Measurements from ENCODE around the gene IL1RAPL1. TPM values are rescaled to one million over a fixed set of nuclear protein-coding genes. Genes with fewer than 3 reads are reported as not detected.

The IL1RAPL1 gene
- total RNA-seq, 4 donors from 2014 or later: 0.13 TPM; not detected in 3

GRCh38 chrX:29627833-29628232 is 1040.6 kb downstream of the IL1RAPL1 start:
- TF ChIP-seq EP300 (IDR thresholded peaks at IDR 0.05): no peak
- TF ChIP-seq POLR2AphosphoS5 (IDR thresholded peaks at IDR 0.05): no peak
- TF ChIP-seq POLR2A (IDR thresholded peaks at IDR 0.05): no peak
- TF ChIP-seq CTCF (IDR thresholded peaks at IDR 0.05): no peak

DNA sequence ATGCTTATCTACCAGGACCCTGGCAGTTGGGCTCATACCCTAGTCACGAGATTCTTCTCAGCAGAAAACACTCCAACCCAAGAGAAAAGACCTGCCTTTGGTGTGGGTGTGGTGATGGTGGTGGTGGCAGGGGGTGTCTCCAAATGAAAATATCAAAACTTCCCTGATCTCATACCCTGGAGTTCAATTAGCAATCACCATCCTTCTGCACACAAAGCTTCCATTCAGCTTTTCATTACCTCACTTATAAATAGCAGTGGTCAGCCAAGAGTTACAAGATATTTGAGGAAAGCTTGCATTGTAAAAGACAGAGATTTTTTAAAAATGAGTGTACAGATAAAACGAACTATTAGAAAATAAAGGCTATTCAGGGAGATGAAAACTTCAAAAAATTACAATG is 1047.3 kb downstream of the IL1RAPL1 start:
- Histone ChIP-seq H3K36me3 (no peaks in the 10 kb centered on the region), H3K4me1 (no peaks in the 10 kb centered on the region), H3K4me3 (no peak overlapping the region), H3K9me3 (no peaks in the 10 kb centered on the region), H3K27me3 (no peaks in the 10 kb centered on the region), H3K27ac (no peak overlapping the region)
- TF ChIP-seq POLR2AphosphoS5 (IDR thresholded peaks at IDR 0.05): no peak
- TF ChIP-seq POLR2A (IDR thresholded peaks at IDR 0.05): no peak
- no peak for TF ChIP-seq CTCF (IDR thresholded peaks at IDR 0.05)
- no peak for TF ChIP-seq EP300 (IDR thresholded peaks at IDR 0.05)
- 41% methylated on average over 2 of the region's 2 CpGs for WGBS
- no peak for DNase-seq (ENCODE audit: low spot score in 2 of 2)

More at GRCh38 chrX:29627833-29628232, 1040.6 kb downstream of the IL1RAPL1 start:
- WGBS: 72% methylated on average over 1 of the region's 1 CpG
- no peaks in the 10 kb centered on the region for H3K27me3 ChIP-seq
- DNase-seq (ENCODE audit: low spot score in 2 of 2): no peak
- no peaks in the 10 kb centered on the region for H3K4me1 ChIP-seq
- H3K9me3 ChIP-seq: no peaks in the 10 kb centered on the region
- H3K36me3 ChIP-seq: no peaks in the 10 kb centered on the region
- no peak overlapping the region for H3K4me3 ChIP-seq
- H3K27ac ChIP-seq: no peak overlapping the region

GRCh38 chrX:29636331-29636730 is 1049.1 kb downstream of the IL1RAPL1 start:
- no peak for DNase-seq (ENCODE audit: low spot score in 2 of 2)
- no peak overlapping the region for H3K27ac ChIP-seq
- no peaks in the 10 kb centered on the region for H3K27me3 ChIP-seq
- H3K9me3 ChIP-seq: no peaks in the 10 kb centered on the region
- no peaks in the 10 kb centered on the region for H3K36me3 ChIP-seq
- WGBS: 48% methylated on average over 3 of the region's 3 CpGs
- H3K4me1 ChIP-seq: no peaks in the 10 kb centered on the region
- H3K4me3 ChIP-seq: no peak overlapping the region
- TF ChIP-seq POLR2A (IDR thresholded peaks at IDR 0.05) (no peak), CTCF (IDR thresholded peaks at IDR 0.05) (no peak), POLR2AphosphoS5 (IDR thresholded peaks at IDR 0.05) (no peak), EP300 (IDR thresholded peaks at IDR 0.05) (no peak)

DNA sequence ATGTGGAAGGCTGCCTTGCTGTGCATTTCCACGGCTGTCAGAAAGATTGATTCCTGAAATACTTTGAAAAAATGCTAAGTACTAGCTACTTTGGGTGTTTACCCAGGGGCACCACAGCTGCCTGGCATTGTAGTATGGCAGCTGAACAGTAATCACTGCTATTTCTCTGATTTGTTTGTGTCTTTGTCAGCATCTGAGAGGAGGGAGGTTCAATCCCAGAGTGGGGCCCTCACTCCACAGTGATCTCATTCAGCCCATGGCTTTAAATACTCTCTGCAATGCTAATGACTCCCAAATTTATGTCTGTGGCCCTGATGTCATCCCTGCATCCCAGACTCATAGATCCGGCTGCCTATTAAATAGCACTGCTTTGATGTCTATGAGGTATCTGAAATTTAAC is 1052.9 kb downstream of the IL1RAPL1 start:
- WGBS: 60% methylated on average over 2 of the region's 2 CpGs
- Histone ChIP-seq H3K4me1 (no peaks in the 10 kb centered on the region), H3K27me3 (no peaks in the 10 kb centered on the region), H3K4me3 (no peak overlapping the region), H3K9me3 (no peaks in the 10 kb centered on the region), H3K27ac (no peak overlapping the region), H3K36me3 (no peaks in the 10 kb centered on the region)
- DNase-seq (ENCODE audit: low spot score in 2 of 2): no peak
- no peak for TF ChIP-seq POLR2AphosphoS5 (IDR thresholded peaks at IDR 0.05)
- TF ChIP-seq CTCF (IDR thresholded peaks at IDR 0.05): no peak

DNA sequence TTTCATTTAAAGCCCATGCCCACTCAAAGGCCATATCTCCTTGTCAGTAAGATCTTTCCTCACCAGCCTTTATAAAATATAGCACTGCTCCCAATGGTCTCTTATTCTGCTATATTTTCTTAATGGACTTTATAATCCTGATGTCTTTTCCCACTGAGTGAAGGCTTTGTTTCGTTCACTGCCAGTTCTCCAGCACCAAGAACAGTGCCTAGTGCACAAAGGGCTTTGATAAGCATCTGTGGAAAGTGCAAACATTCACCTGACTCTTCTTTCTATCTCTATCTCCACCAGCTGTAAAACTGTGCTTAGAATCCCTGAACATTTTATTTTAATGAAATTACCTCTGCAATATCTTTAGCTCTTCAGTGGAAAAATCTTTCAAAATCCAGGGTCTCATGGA is 1054.2 kb downstream of the IL1RAPL1 start:
- no peaks in the 10 kb centered on the region for H3K27me3 ChIP-seq
- H3K4me3 ChIP-seq: no peak overlapping the region
- DNase-seq (ENCODE audit: low spot score in 2 of 2): no peak
- H3K9me3 ChIP-seq: no peaks in the 10 kb centered on the region
- no peak overlapping the region for H3K27ac ChIP-seq
- H3K4me1 ChIP-seq: no peaks in the 10 kb centered on the region
- H3K36me3 ChIP-seq: no peaks in the 10 kb centered on the region
- 44% methylated on average over 1 of the region's 1 CpG for WGBS
- no peak for TF ChIP-seq POLR2AphosphoS5 (IDR thresholded peaks at IDR 0.05)
- TF ChIP-seq EP300 (IDR thresholded peaks at IDR 0.05): no peak
- TF ChIP-seq POLR2A (IDR thresholded peaks at IDR 0.05): no peak
- TF ChIP-seq CTCF (IDR thresholded peaks at IDR 0.05): no peak

Data from suprapubic skin (tissue), 4 donors.